HepG2 (cell line): ENCODE results near the gene SLC22A23. TPM values are rescaled to one million over a fixed set of nuclear protein-coding genes. Genes with fewer than 3 reads are reported as not detected.

Experiments
- BCL3 ChIP-seq: sonication (generic); formaldehyde crosslinking; IDR thresholded peaks from 2 replicates; pipeline ENCODE4 v1.5.1; 2020; ENCODE audit warnings: mild to moderate bottlenecking, missing genetic modification reagents, moderate library complexity
- CHCHD3 ChIP-seq: sonication (generic); formaldehyde crosslinking; IDR thresholded peaks from 2 replicates; pipeline ENCODE4 v1.8.0; 2022; ENCODE audit warnings: mild to moderate bottlenecking, missing genetic modification reagents, moderate library complexity
- FOSL2 ChIP-seq: sonication (generic); formaldehyde crosslinking; IDR thresholded peaks from 2 replicates; pipeline ENCODE4 v1.4.0; 2020; ENCODE audit warnings: missing genetic modification reagents
- MAFG ChIP-seq: sonication (generic); formaldehyde crosslinking; IDR thresholded peaks from 2 replicates; pipeline ENCODE4 v1.5.1; 2020; ENCODE audit warnings: mild to moderate bottlenecking, missing genetic modification reagents
- NRL ChIP-seq: sonication (generic); formaldehyde crosslinking; IDR thresholded peaks from 2 replicates; pipeline ENCODE4 v1.5.0; 2020; ENCODE audit warnings: missing genetic modification reagents, mild to moderate bottlenecking, moderate library complexity, borderline replicate concordance
- PCBP1 ChIP-seq: fragments of 200-400 bp; formaldehyde crosslinking; IDR thresholded peaks from 2 replicates; pipeline ENCODE4 v1.6.1; 2017; ENCODE audit warnings: mild to moderate bottlenecking, low read depth, low read length, borderline replicate concordance
- SIX4 ChIP-seq: sonication (generic); formaldehyde crosslinking; IDR thresholded peaks from 2 replicates; pipeline ENCODE4 v1.4.0; 2020; ENCODE audit warnings: missing genetic modification reagents
- TARDBP ChIP-seq: sonication (generic); formaldehyde crosslinking; IDR thresholded peaks from 2 replicates; pipeline ENCODE4 v1.8.0; 2022; ENCODE audit warnings: mild to moderate bottlenecking, missing genetic modification reagents
- TBX2 ChIP-seq: sonication (generic); formaldehyde crosslinking; IDR thresholded peaks from 2 replicates; pipeline ENCODE4 v1.5.0; 2020; ENCODE audit warnings: missing genetic modification reagents, mild to moderate bottlenecking, borderline replicate concordance
- TFE3 ChIP-seq: IDR thresholded peaks from 2 replicates; pipeline ENCODE4 v1.6.1; 2016
- TRIM24 ChIP-seq: sonication (generic); formaldehyde crosslinking; IDR thresholded peaks from 2 replicates; pipeline ENCODE4 v1.8.0; 2022; ENCODE audit warnings: mild to moderate bottlenecking, missing genetic modification reagents
- UBTF ChIP-seq: sonication (generic); formaldehyde crosslinking; IDR thresholded peaks from 2 replicates; pipeline ENCODE4 v1.4.0; 2020; ENCODE audit warnings: mild to moderate bottlenecking, missing genetic modification reagents
- ZKSCAN8 ChIP-seq: IDR thresholded peaks from 2 replicates; pipeline ENCODE4 v1.6.1; 2016; ENCODE audit warnings: borderline replicate concordance, missing genetic modification reagents, missing compliant biosample characterization
- ZNF484 ChIP-seq: sonication (generic); formaldehyde crosslinking; IDR thresholded peaks from 2 replicates; pipeline ENCODE4 v1.5.1; 2020; ENCODE audit warnings: mild to moderate bottlenecking, low read depth, missing genetic modification reagents, borderline replicate concordance
- ZNF740 ChIP-seq: sonication (generic); formaldehyde crosslinking; IDR thresholded peaks from 2 replicates; pipeline ENCODE4 v1.4.0; 2020; ENCODE audit warnings: missing genetic modification reagents
- ZNF772 ChIP-seq: sonication (generic); formaldehyde crosslinking; IDR thresholded peaks from 2 replicates; pipeline ENCODE4 v1.5.0; 2020; ENCODE audit warnings: mild to moderate bottlenecking, missing genetic modification reagents
- ZNF780A ChIP-seq: sonication (generic); formaldehyde crosslinking; IDR thresholded peaks from 2 replicates; pipeline ENCODE4 v1.8.0; 2022; ENCODE audit warnings: mild to moderate bottlenecking, missing genetic modification reagents, moderate library complexity
- polyA plus RNA-seq, 8 experiments: library from polyadenylated mRNA; depleted of rRNA in 3 of 8; stranded (reverse) in 7 of 8; unstranded in 1 of 8; fragments of >200 nt; fragmentation: Illumina TruSeq in 4 of 8; extraction: Trizol in 4 of 8; gene quantifications; 2 replicates each; pipeline versions ENCODE4 v1.2.1 to v1.2.3, GENCODE V29; 2011 to 2016; ENCODE audit warnings: low read depth in 4 of 8, missing spikeins in 1 of 8, mixed read lengths in 1 of 8; ENCODE audit not compliant: insufficient read depth in 1 of 8
- total RNA-seq, 5 experiments: library from RNA; depleted of rRNA; stranded (reverse); fragments of >200 nt; fragmentation: Illumina TruSeq; extraction: Trizol; gene quantifications; 2 replicates each; pipeline ENCODE4 v1.2.3, GENCODE V29; 2016; ENCODE audit warnings: low read depth in 1 of 5
- TF ChIP-seq, protein P1 (sequence below): sonication (generic); formaldehyde crosslinking; IDR thresholded peaks from 2 replicates; pipeline ENCODE4 v1.4.0; 2020; ENCODE audit warnings: low read depth, mild to moderate bottlenecking, missing genetic modification reagents
- TF ChIP-seq, protein P2 (sequence below): sonication (generic); formaldehyde crosslinking; IDR thresholded peaks from 2 replicates; pipeline ENCODE4 v1.9.0; 2022; ENCODE audit warnings: low read depth, missing genetic modification reagents

SLC22A23 gene
- total and polyA plus RNA-seq, 2 of the 13 experiments (the other 11 are each of a cell fraction or from before 2014, with no cell fraction given), result 11.8 to 17.5 TPM

- TF ChIP-seq TBX2 (CRISPR knock-in tag), result no peak
- TF ChIP-seq FOSL2 (CRISPR knock-in tag), result no peak
- TF ChIP-seq PCBP1, result 0 out of 2 replicates have a peak, but pooled peaks have one; percentile 34
- TF ChIP-seq ZNF740 (CRISPR knock-in tag), result peak; percentile 31; the same call in 1 of the 2 replicates
- no peak for TF ChIP-seq ZKSCAN8 (CRISPR knock-in tag)
- no peak for TF ChIP-seq ZNF484 (CRISPR knock-in tag)
- TF ChIP-seq CHCHD3 (CRISPR knock-in tag), result no peak
- no peak for TF ChIP-seq ZNF780A (CRISPR knock-in tag)
- TF ChIP-seq BCL3 (CRISPR knock-in tag), result no peak
- TF ChIP-seq SIX4 (CRISPR knock-in tag), result no peak
- no peak for TF ChIP-seq UBTF (CRISPR knock-in tag)
- no peak for TF ChIP-seq MAFG (CRISPR knock-in tag)
- no peak for TF ChIP-seq TRIM24
- TF ChIP-seq, protein P1, sequence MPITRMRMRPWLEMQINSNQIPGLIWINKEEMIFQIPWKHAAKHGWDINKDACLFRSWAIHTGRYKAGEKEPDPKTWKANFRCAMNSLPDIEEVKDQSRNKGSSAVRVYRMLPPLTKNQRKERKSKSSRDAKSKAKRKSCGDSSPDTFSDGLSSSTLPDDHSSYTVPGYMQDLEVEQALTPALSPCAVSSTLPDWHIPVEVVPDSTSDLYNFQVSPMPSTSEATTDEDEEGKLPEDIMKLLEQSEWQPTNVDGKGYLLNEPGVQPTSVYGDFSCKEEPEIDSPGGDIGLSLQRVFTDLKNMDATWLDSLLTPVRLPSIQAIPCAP (CRISPR knock-in tag), result no peak
- TF ChIP-seq NRL (CRISPR knock-in tag), result 0 out of 2 replicates have a peak, but pooled peaks have one; percentile 22
- TF ChIP-seq ZNF772, result no peak
- no peak for TF ChIP-seq TARDBP
- TF ChIP-seq, protein P2, sequence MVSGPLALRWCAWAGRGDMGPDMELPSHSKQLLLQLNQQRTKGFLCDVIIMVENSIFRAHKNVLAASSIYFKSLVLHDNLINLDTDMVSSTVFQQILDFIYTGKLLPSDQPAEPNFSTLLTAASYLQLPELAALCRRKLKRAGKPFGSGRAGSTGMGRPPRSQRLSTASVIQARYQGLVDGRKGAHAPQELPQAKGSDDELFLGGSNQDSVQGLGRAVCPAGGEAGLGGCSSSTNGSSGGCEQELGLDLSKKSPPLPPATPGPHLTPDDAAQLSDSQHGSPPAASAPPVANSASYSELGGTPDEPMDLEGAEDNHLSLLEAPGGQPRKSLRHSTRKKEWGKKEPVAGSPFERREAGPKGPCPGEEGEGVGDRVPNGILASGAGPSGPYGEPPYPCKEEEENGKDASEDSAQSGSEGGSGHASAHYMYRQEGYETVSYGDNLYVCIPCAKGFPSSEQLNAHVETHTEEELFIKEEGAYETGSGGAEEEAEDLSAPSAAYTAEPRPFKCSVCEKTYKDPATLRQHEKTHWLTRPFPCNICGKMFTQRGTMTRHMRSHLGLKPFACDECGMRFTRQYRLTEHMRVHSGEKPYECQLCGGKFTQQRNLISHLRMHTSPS (CRISPR knock-in tag), result no peak
- TF ChIP-seq TFE3 (CRISPR knock-in tag), result no peak
Measured at GRCh38 chr6:3360727-3361045, 96.2 kb downstream of the SLC22A23 start (continued).
